ENCODE measurements around the gene PDIA6. TPM values are rescaled to one million over a fixed set of nuclear protein-coding genes. Genes with fewer than 3 reads are reported as not detected.

Gene PDIA6
- total and polyA plus RNA-seq, 2 donors from 2014 or later = 190 to 225 TPM

DNA sequence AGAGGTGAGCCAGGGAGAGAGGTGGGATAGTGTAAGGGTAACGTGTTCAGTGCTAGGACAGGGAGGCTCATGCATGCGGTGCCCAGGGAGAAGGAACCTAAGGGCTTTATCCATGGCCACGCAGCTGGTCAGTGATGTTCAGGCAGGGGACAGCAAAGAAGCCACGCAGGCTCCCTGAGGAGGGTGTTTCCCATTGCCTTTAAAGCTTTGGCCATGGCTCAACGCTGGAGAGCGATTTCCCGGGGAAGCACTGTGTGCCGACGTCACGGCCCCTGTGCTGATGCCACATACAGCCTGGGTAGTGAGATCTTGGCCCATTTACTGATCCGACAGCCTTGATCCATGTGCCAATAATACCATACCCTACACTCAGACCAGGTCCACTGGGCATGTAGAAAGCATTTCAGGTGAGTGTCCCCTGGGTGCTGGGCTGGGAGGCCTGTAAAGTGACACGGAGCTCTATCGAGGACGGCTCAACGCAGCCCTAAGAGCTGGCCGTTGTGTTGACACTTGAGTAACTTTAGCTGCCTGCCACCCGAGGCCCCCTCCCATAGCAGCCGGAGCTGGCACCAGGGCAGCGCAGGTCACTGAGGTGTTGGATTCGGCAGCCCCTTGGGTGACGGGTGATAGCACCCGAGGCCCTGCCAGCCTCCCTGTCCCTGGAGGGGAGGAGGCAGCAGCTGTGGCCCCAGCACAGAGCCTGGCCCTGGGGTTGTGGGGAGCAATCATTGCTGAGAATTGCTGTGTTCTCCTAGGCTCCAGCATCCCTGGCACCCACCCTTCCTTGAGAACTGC, 41.4 kb downstream of the PDIA6 start:
- Histone ChIP-seq H3K36me3 (ENCODE audit: control insufficient read depth in 2 of 3, insufficient read depth in 3 of 3, low read length in 3 of 3) (no peaks in the 10 kb centered on the region), H3K27me3 (ENCODE audit: control insufficient read depth, insufficient read depth, low read length) (no peaks in the 10 kb centered on the region), H3K9me3 (ENCODE audit: control insufficient read depth in 2 of 3, insufficient read depth in 1 of 3, low read length in 3 of 3) (no peaks in the 10 kb centered on the region), H3K27ac (ENCODE audit: low read depth in 2 of 2, low read length in 2 of 2) (no peak overlapping the region), H3K9ac (ENCODE audit: low read length in 3 of 3) (no peak overlapping the region), H3K4me3 (ENCODE audit: low read length in 3 of 3) (no peak overlapping the region), H3K4me1 (ENCODE audit: control insufficient read depth in 2 of 3, insufficient read depth in 2 of 3, low read depth in 1 of 3, low read length in 3 of 3) (no peaks in the 10 kb centered on the region)
- TF ChIP-seq, protein P1, sequence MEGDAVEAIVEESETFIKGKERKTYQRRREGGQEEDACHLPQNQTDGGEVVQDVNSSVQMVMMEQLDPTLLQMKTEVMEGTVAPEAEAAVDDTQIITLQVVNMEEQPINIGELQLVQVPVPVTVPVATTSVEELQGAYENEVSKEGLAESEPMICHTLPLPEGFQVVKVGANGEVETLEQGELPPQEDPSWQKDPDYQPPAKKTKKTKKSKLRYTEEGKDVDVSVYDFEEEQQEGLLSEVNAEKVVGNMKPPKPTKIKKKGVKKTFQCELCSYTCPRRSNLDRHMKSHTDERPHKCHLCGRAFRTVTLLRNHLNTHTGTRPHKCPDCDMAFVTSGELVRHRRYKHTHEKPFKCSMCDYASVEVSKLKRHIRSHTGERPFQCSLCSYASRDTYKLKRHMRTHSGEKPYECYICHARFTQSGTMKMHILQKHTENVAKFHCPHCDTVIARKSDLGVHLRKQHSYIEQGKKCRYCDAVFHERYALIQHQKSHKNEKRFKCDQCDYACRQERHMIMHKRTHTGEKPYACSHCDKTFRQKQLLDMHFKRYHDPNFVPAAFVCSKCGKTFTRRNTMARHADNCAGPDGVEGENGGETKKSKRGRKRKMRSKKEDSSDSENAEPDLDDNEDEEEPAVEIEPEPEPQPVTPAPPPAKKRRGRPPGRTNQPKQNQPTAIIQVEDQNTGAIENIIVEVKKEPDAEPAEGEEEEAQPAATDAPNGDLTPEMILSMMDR (IDR thresholded peaks at IDR 0.05; ENCODE audit: borderline replicate concordance, extremely low read depth, insufficient read depth) = no peak
- no peak for DNase-seq
- no peak for FAIRE-seq
- intact Hi-C loops (cut with DNase I) = no loop called here

DNA sequence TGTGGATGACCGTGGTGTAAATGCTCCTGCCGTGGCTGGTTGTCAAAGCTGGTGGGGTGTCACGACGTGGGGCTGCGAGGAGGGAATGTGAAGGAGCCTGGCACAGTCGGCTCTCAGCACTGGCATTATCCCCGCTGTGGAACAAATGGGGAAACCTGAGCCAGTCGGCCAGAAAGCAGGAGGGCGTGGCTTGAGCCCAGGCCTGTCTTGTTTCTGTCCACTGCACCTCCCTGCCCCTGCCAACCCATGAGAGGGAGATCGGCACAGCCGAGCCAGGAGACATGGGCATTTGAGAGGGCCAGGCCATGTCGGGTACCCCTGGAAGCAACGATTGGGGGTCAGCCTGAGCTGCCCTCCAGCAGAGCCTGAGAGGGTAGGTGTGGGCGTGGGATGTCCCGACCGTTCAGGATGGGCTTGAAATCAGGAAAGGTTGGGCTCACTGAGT, 44.5 kb downstream of the PDIA6 start:
- H3K9ac ChIP-seq (ENCODE audit: low read length in 3 of 3) = no peak overlapping the region
- intact Hi-C loops (cut with DNase I) = no loop called here
- no peaks in the 10 kb centered on the region for H3K4me1 ChIP-seq (ENCODE audit: control insufficient read depth in 2 of 3, insufficient read depth in 2 of 3, low read depth in 1 of 3, low read length in 3 of 3)
- no peak overlapping the region for H3K27ac ChIP-seq (ENCODE audit: low read depth in 2 of 2, low read length in 2 of 2)
- no peaks in the 10 kb centered on the region for H3K27me3 ChIP-seq (ENCODE audit: control insufficient read depth, insufficient read depth, low read length)
- no peak for DNase-seq
- H3K36me3 ChIP-seq (ENCODE audit: control insufficient read depth in 2 of 3, insufficient read depth in 3 of 3, low read length in 3 of 3) = no peaks in the 10 kb centered on the region
- H3K4me3 ChIP-seq (ENCODE audit: low read length in 3 of 3) = no peak overlapping the region
- no peaks in the 10 kb centered on the region for H3K9me3 ChIP-seq (ENCODE audit: control insufficient read depth in 2 of 3, insufficient read depth in 1 of 3, low read length in 3 of 3)
- no peak for FAIRE-seq
- TF ChIP-seq, protein P1 (IDR thresholded peaks at IDR 0.05; ENCODE audit: borderline replicate concordance, extremely low read depth, insufficient read depth) = no peak

- peaks cover 0 to 2% (median 0%) of the 10 kb centered on the region in 3 donors for H3K4me1 ChIP-seq (ENCODE audit: control insufficient read depth in 2 of 3, insufficient read depth in 2 of 3, low read depth in 1 of 3, low read length in 3 of 3)
- FAIRE-seq (no peak), DNase-seq (no peak)
- no peaks in the 10 kb centered on the region for H3K27me3 ChIP-seq (ENCODE audit: control insufficient read depth, insufficient read depth, low read length)
- intact Hi-C loops (cut with DNase I) = no loop called here
- no peak overlapping the region for H3K9ac ChIP-seq (ENCODE audit: low read length in 3 of 3)
- no peaks in the 10 kb centered on the region for H3K9me3 ChIP-seq (ENCODE audit: control insufficient read depth in 2 of 3, insufficient read depth in 1 of 3, low read length in 3 of 3)
- H3K27ac ChIP-seq (ENCODE audit: low read depth in 2 of 2, low read length in 2 of 2) = no peak overlapping the region
- H3K4me3 ChIP-seq (ENCODE audit: low read length in 3 of 3) = no peak overlapping the region
- no peaks in the 10 kb centered on the region for H3K36me3 ChIP-seq (ENCODE audit: control insufficient read depth in 2 of 3, insufficient read depth in 3 of 3, low read length in 3 of 3)
- TF ChIP-seq, protein P1 (IDR thresholded peaks at IDR 0.05; ENCODE audit: borderline replicate concordance, extremely low read depth, insufficient read depth) = no peak
Observed at GRCh38 chr2:10765914-10766313, 46.7 kb downstream of the PDIA6 start.
